Measurements from ENCODE around the gene SLIT3. TPM values are rescaled to one million over a fixed set of nuclear protein-coding genes. Genes with fewer than 3 reads are reported as not detected.

SLIT3 gene
- total and polyA plus RNA-seq, 9 of the 15 experiments (the other 6 are each of a cell fraction or from before 2014, with no cell fraction given) = 0.01 to 0.04 TPM; not detected in 7

DNA sequence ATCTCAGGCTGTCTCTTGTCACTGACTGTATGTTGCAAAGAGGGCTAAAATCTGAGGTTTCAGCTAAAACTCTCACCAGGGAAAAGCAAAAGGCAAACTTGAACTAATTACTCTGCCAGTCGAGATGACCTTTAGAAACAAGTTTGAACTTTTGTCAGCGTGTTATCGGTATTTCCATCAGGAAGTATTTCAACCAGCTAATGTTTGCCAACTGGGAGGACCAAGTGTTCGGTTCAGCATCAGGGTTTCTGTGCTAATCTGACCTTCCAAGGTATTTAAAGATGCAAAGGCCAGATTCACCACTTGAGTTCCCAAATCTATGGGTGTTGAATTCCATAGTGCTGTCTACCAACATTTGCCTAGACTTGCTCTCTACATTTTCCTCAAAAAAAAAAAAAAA is 230.5 kb downstream of the SLIT3 start:
- Histone ChIP-seq H3K9ac (ENCODE audit: insufficient read depth in 1 of 2, low read depth in 2 of 2, low read length in 2 of 2) (no peak overlapping the region), H4K20me1 (replicated peaks; ENCODE audit: control insufficient read depth, insufficient read depth, low read length) (no peaks in the 10 kb centered on the region; the same call in 1 of the 2 replicates), H3K36me3 (ENCODE audit: control insufficient read depth, insufficient read depth, low read length) (no peaks in the 10 kb centered on the region), H3K4me2 (ENCODE audit: insufficient read depth, low read length) (no peak overlapping the region), H3K27ac (ENCODE audit: extremely low read depth, low read depth, low read length) (no peak overlapping the region), H3K79me2 (ENCODE audit: control insufficient read depth, insufficient read depth, low read length) (no peaks in the 10 kb centered on the region), H3K9me1 (ENCODE audit: control insufficient read depth, insufficient read depth, low read length) (no peaks in the 10 kb centered on the region), H3K9me3 (replicated peaks; ENCODE audit: control insufficient read depth, insufficient read depth, low read depth, low read length) (no peaks in the 10 kb centered on the region), H2AFZ (ENCODE audit: low read depth, low read length) (no peak overlapping the region), H3K4me1 (replicated peaks in 1 of 2; ENCODE audit: control insufficient read depth in 2 of 2, insufficient read depth in 2 of 2, low read length in 2 of 2) (no peaks in the 10 kb centered on the region), H3K27me3 (ENCODE audit: control insufficient read depth in 2 of 2, insufficient read depth in 2 of 2, low read length in 2 of 2) (no peaks in the 10 kb centered on the region), H3K4me3 (no peak overlapping the region)
- ATAC-seq (no peak), DNase-seq (ENCODE audit: extremely low read depth in 1 of 4, low spot score in 3 of 4) (no peak), FAIRE-seq (no peak)
- no peak for TF ChIP-seq TAF9B (IDR thresholded peaks at IDR 0.05; ENCODE audit: partially characterized antibody)
- no peak for TF ChIP-seq RHOXF2B (CRISPR knock-in tag; conservative IDR thresholded peaks at IDR 0.05)
- TF ChIP-seq, protein P1, sequence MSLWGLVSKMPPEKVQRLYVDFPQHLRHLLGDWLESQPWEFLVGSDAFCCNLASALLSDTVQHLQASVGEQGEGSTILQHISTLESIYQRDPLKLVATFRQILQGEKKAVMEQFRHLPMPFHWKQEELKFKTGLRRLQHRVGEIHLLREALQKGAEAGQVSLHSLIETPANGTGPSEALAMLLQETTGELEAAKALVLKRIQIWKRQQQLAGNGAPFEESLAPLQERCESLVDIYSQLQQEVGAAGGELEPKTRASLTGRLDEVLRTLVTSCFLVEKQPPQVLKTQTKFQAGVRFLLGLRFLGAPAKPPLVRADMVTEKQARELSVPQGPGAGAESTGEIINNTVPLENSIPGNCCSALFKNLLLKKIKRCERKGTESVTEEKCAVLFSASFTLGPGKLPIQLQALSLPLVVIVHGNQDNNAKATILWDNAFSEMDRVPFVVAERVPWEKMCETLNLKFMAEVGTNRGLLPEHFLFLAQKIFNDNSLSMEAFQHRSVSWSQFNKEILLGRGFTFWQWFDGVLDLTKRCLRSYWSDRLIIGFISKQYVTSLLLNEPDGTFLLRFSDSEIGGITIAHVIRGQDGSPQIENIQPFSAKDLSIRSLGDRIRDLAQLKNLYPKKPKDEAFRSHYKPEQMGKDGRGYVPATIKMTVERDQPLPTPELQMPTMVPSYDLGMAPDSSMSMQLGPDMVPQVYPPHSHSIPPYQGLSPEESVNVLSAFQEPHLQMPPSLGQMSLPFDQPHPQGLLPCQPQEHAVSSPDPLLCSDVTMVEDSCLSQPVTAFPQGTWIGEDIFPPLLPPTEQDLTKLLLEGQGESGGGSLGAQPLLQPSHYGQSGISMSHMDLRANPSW (CRISPR knock-in tag; IDR thresholded peaks at IDR 0.05) = no peak
- no TSS peak for BruUV-seq (replicated peaks)
- 0% methylated on average over 4 of the region's 4 CpGs for WGBS (ENCODE audit: insufficient coverage, low coverage, missing lambda C conversion rate)
- intact Hi-C loops (cut with micrococcal nuclease) = no loop called here
- CTCF ChIA-PET (ENCODE audit: low intra/inter-chr PET ratio) = no interaction called here
- in situ Hi-C loops (cut with MboI) = no loop called here
- POLR2A ChIA-PET = no interaction called here

DNA sequence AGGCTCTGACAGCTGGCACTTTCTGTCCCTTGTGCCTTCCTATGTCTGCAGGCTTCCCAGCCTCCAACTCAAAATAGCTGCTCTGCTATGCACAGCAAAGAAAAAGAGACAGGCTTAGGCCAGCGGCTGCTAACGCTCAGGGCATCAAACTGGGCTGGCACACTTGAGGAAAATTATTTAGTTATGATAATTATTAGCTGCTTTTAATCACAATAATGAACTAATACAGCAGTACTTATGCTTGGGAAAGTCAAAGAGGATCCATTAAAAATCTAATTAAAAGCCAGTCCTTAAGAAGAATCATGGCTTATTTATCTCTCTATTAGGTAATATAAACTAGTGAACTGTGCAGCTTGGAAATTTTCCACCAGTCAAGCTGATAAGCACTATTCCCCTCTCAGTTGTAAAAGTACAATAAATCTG is 233.2 kb downstream of the SLIT3 start:
- 0% methylated on average over 2 of the region's 2 CpGs for WGBS (ENCODE audit: insufficient coverage, low coverage, missing lambda C conversion rate)
- intact Hi-C loops (cut with micrococcal nuclease) = no loop called here
- Histone ChIP-seq H3K9me3 (replicated peaks; ENCODE audit: control insufficient read depth, insufficient read depth, low read depth, low read length) (no peaks in the 10 kb centered on the region), H3K4me1 (replicated peaks in 1 of 2; ENCODE audit: control insufficient read depth in 2 of 2, insufficient read depth in 2 of 2, low read length in 2 of 2) (no peaks in the 10 kb centered on the region), H3K36me3 (ENCODE audit: control insufficient read depth, insufficient read depth, low read length) (no peaks in the 10 kb centered on the region), H3K9me1 (ENCODE audit: control insufficient read depth, insufficient read depth, low read length) (no peaks in the 10 kb centered on the region), H3K27ac (ENCODE audit: extremely low read depth, low read depth, low read length) (no peak overlapping the region), H4K20me1 (replicated peaks; ENCODE audit: control insufficient read depth, insufficient read depth, low read length) (no peaks in the 10 kb centered on the region), H3K27me3 (ENCODE audit: control insufficient read depth in 2 of 2, insufficient read depth in 2 of 2, low read length in 2 of 2) (peaks cover 6 to 7% of the 10 kb centered on the region in 2 experiments; a peak in 3 of 5 replicates), H3K9ac (ENCODE audit: insufficient read depth in 1 of 2, low read depth in 2 of 2, low read length in 2 of 2) (no peak overlapping the region), H2AFZ (ENCODE audit: low read depth, low read length) (no peak overlapping the region), H3K79me2 (ENCODE audit: control insufficient read depth, insufficient read depth, low read length) (no peaks in the 10 kb centered on the region), H3K4me2 (ENCODE audit: insufficient read depth, low read length) (no peak overlapping the region), H3K4me3 (no peak overlapping the region)
- no peak for ATAC-seq
- CTCF ChIA-PET (ENCODE audit: low intra/inter-chr PET ratio) = no interaction called here
- FAIRE-seq = no peak
- no peak for DNase-seq (ENCODE audit: extremely low read depth in 1 of 4, low spot score in 3 of 4)
- POLR2A ChIA-PET = interaction anchor here (1.2 kb wide), 1 partner anchor 20 kb away, joined by 4 read pairs; no protein-coding TSS in a partner anchor
- no TSS peak for BruUV-seq (replicated peaks)
- in situ Hi-C loops (cut with MboI) = no loop called here
- no peak for TF ChIP-seq NONO (IDR thresholded peaks at IDR 0.05; ENCODE audit: low read depth in 2 of 2, low read length in 1 of 2)
- no peak for TF ChIP-seq HCFC1 (IDR thresholded peaks at IDR 0.05; ENCODE audit: low read depth, low read length)
- TF ChIP-seq ZNF79 (CRISPR knock-in tag; IDR thresholded peaks at IDR 0.05; ENCODE audit: low read depth) = no peak
- TF ChIP-seq ZNF24 (IDR thresholded peaks at IDR 0.05) = no peak
- TF ChIP-seq, protein P2, sequence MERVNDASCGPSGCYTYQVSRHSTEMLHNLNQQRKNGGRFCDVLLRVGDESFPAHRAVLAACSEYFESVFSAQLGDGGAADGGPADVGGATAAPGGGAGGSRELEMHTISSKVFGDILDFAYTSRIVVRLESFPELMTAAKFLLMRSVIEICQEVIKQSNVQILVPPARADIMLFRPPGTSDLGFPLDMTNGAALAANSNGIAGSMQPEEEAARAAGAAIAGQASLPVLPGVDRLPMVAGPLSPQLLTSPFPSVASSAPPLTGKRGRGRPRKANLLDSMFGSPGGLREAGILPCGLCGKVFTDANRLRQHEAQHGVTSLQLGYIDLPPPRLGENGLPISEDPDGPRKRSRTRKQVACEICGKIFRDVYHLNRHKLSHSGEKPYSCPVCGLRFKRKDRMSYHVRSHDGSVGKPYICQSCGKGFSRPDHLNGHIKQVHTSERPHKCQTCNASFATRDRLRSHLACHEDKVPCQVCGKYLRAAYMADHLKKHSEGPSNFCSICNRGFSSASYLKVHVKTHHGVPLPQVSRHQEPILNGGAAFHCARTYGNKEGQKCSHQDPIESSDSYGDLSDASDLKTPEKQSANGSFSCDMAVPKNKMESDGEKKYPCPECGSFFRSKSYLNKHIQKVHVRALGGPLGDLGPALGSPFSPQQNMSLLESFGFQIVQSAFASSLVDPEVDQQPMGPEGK (CRISPR knock-in tag; IDR thresholded peaks at IDR 0.05; ENCODE audit: borderline replicate concordance) = no peak
- TF ChIP-seq E2F1 (CRISPR knock-in tag; IDR thresholded peaks at IDR 0.05) = no peak
- no peak for TF ChIP-seq SMARCC2 (IDR thresholded peaks at IDR 0.05; ENCODE audit: low read depth)
- TF ChIP-seq SP1 (CRISPR knock-in tag; IDR thresholded peaks at IDR 0.05) = no peak
